ENCODE results near the gene HHLA2.

DNA sequence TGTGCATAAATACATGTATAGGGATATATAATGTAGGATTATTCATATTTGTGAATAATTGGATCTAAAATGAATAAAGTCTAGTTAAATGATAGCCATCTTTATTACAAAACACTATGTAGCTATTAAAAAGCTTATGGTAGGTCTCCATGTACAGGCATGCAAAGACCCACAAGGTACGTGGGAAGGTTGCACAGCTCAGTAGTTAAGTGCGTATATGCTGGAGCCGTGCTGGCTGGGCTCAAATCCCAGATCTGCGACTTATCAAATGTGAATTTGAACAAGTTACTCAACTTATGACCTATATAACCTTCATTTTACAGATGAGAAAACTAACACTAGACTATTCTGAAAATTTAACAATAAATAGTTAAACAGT is 113.4 kb downstream of the HHLA2 start:
- no peak for TF ChIP-seq SIX5 (IDR thresholded peaks at IDR 0.05; ENCODE audit: low read depth, low read length)
- no peak for TF ChIP-seq CBX8 (IDR thresholded peaks at IDR 0.05; ENCODE audit: borderline replicate concordance, low read depth, low read length)
- no peak for TF ChIP-seq SP1 (IDR thresholded peaks at IDR 0.05; ENCODE audit: low read depth, low read length)
- TF ChIP-seq TAF1 (IDR thresholded peaks at IDR 0.05; ENCODE audit: low read depth, low read length), result no peak
- TF ChIP-seq EGR1 (IDR thresholded peaks at IDR 0.05; ENCODE audit: borderline replicate concordance, low read depth, low read length), result no peak
- no peak for TF ChIP-seq EZH2 (IDR thresholded peaks at IDR 0.05; ENCODE audit: low read depth, low read length, severe bottlenecking)
- TF ChIP-seq POLR2A (IDR thresholded peaks at IDR 0.05; ENCODE audit: control extremely low read depth in 1 of 2, low read depth in 2 of 2, low read length in 2 of 2), result no peak
- no peak for TF ChIP-seq POLR2AphosphoS5 (IDR thresholded peaks at IDR 0.05; ENCODE audit: low read depth, low read length)
- no peak for TF ChIP-seq USF2 (IDR thresholded peaks at IDR 0.05; ENCODE audit: low read length)
- no peak for TF ChIP-seq TAF7 (optimal IDR thresholded peaks at IDR 0.05; ENCODE audit: borderline replicate concordance, low read depth, low read length)
